ENCODE results near the gene NEUROD1.

The NEUROD1 gene

DNA sequence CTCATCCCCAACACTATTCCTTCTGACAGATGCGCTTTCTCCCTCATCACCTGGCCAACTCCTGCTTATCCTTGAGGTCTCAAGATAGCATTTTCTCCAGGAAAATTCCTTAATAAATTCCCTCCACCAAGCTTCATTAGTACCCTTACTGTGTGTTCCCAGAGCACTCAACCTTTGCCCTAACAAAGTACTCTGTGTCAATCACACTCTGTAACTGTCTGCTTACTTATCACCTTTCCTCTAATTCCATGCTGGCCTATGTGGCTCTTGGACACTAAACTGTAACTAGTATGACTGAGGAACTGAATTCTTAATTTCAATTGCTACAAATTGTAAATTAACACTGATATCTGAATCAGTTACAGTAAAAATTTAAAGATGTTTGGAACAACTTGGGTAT is 17.9 kb upstream of the NEUROD1 start:
- Histone ChIP-seq H3K4me1 (ENCODE audit: control insufficient read depth, insufficient read depth, low read length) (no peaks in the 10 kb centered on the region), H3K4me3 (ENCODE audit: low read depth, low read length) (no peak overlapping the region), H3K9me3 (ENCODE audit: control insufficient read depth, insufficient read depth, low read depth, low read length) (no peaks in the 10 kb centered on the region), H3K27ac (ENCODE audit: extremely low read depth, low read depth, low read length) (no peak overlapping the region), H3K36me3 (ENCODE audit: control insufficient read depth in 2 of 2, insufficient read depth in 1 of 2, low read length in 2 of 2) (no peaks in the 10 kb centered on the region)
- ChIA-PET CTCF (no interaction called here), POLR2A (no interaction called here)
- no peak for TF ChIP-seq ZNF19 (tag by site-specific recombination; IDR thresholded peaks at IDR 0.05; ENCODE audit: low read depth)
- TF ChIP-seq ZNF747 (tag by site-specific recombination; IDR thresholded peaks at IDR 0.05), result no peak
- TF ChIP-seq ZNF341 (tag by site-specific recombination; IDR thresholded peaks at IDR 0.05; ENCODE audit: low read depth), result no peak
- TF ChIP-seq, protein P1, sequence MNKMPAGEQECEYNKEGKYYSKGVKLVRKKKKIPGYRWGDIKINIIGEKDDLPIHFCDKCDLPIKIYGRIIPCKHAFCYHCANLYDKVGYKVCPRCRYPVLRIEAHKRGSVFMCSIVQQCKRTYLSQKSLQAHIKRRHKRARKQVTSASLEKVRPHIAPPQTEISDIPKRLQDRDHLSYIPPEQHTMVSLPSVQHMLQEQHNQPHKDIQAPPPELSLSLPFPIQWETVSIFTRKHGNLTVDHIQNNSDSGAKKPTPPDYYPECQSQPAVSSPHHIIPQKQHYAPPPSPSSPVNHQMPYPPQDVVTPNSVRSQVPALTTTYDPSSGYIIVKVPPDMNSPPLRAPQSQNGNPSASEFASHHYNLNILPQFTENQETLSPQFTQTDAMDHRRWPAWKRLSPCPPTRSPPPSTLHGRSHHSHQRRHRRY (tag by site-specific recombination; IDR thresholded peaks at IDR 0.05), result no peak
- TF ChIP-seq ZNF121 (tag by site-specific recombination; IDR thresholded peaks at IDR 0.05), result no peak
- TF ChIP-seq PRDM1 (tag by site-specific recombination; IDR thresholded peaks at IDR 0.05), result no peak
- TF ChIP-seq ZNF510 (tag by site-specific recombination; IDR thresholded peaks at IDR 0.05; ENCODE audit: insufficient replicate concordance), result no peak
- no peak for TF ChIP-seq ZNF16 (tag by site-specific recombination; IDR thresholded peaks at IDR 0.05; ENCODE audit: low read depth)
- TF ChIP-seq ZNF155 (tag by site-specific recombination; IDR thresholded peaks at IDR 0.05), result no peak

DNA sequence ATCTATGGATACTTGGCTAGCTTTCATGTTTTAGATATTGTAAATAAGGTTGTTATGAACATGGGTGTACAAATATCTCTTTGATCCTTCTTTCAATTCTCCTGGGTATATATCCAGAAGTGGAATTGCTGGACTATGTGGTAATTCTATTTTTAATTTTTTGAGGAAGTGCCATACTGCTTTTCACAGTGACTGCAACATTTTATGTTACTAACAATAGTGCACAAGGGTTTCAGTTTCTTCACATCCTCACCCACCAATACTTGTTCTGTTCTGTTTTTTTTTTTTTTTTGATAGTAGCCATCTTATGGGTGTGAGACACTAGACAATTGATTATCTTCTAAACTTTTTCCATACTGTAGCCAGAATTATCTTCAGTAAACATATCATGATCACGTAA is 17.3 kb upstream of the NEUROD1 start:
- Histone ChIP-seq H3K4me3 (ENCODE audit: low read depth, low read length) (no peak overlapping the region), H3K27ac (ENCODE audit: extremely low read depth, low read depth, low read length) (no peak overlapping the region), H3K36me3 (ENCODE audit: control insufficient read depth in 2 of 2, insufficient read depth in 1 of 2, low read length in 2 of 2) (no peaks in the 10 kb centered on the region), H3K4me1 (ENCODE audit: control insufficient read depth, insufficient read depth, low read length) (no peaks in the 10 kb centered on the region), H3K9me3 (ENCODE audit: control insufficient read depth, insufficient read depth, low read depth, low read length) (no peaks in the 10 kb centered on the region)
- CTCF ChIA-PET, result interaction anchor here (1.4 kb wide), 1 partner anchor 124 kb away, joined by 3 read pairs; no protein-coding TSS in a partner anchor
- POLR2A ChIA-PET, result no interaction called here
- TF ChIP-seq, protein P2, sequence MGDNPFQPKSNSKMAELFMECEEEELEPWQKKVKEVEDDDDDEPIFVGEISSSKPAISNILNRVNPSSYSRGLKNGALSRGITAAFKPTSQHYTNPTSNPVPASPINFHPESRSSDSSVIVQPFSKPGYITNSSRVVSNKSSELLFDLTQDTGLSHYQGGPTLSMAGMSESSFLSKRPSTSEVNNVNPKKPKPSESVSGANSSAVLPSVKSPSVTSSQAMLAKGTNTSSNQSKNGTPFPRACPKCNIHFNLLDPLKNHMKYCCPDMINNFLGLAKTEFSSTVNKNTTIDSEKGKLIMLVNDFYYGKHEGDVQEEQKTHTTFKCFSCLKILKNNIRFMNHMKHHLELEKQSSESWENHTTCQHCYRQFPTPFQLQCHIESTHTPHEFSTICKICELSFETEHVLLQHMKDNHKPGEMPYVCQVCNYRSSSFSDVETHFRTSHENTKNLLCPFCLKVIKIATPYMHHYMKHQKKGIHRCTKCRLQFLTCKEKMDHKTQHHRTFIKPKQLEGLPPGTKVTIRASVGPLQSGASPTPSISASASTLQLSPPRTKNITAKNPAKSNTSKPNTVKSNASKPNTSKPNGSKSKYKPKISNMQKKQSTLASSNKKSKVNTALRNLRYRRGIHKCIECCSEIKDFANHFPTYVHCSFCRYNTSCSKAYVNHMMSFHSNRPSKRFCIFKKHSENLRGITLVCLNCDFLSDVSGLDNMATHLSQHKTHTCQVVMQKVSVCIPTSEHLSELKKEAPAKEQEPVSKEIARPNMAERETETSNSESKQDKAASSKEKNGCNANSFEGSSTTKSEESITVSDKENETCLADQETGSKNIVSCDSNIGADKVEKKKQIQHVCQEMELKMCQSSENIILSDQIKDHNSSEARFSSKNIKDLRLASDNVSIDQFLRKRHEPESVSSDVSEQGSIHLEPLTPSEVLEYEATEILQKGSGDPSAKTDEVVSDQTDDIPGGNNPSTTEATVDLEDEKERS (tag by site-specific recombination; IDR thresholded peaks at IDR 0.05), result no peak
- TF ChIP-seq, protein P3, sequence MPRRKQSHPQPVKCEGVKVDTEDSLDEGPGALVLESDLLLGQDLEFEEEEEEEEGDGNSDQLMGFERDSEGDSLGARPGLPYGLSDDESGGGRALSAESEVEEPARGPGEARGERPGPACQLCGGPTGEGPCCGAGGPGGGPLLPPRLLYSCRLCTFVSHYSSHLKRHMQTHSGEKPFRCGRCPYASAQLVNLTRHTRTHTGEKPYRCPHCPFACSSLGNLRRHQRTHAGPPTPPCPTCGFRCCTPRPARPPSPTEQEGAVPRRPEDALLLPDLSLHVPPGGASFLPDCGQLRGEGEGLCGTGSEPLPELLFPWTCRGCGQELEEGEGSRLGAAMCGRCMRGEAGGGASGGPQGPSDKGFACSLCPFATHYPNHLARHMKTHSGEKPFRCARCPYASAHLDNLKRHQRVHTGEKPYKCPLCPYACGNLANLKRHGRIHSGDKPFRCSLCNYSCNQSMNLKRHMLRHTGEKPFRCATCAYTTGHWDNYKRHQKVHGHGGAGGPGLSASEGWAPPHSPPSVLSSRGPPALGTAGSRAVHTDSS (tag by site-specific recombination; IDR thresholded peaks at IDR 0.05), result no peak
- TF ChIP-seq ZNF184 (tag by site-specific recombination; IDR thresholded peaks at IDR 0.05), result no peak
- TF ChIP-seq ZNF223 (tag by site-specific recombination; IDR thresholded peaks at IDR 0.05), result no peak

DNA sequence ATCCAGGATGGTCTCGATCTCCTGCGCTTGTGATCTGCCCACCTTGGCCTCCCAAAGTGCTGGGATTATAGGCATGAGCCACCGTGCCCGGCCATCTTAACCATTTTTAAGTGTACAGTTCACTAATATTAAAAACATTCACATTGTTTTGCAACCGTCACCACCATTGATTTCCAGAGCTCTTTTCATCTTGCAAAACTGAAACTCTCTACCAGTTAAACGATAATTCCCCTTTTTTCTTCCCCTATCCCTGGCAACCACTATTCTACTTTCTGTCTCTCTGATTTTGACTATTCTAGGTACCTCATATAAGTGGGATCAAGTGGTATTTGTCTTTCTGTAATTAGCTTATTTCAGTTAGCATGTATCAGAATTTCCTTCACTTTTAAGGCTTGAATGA is 16.8 kb upstream of the NEUROD1 start:
- CTCF ChIA-PET, result interaction anchor here (1.4 kb wide), 1 partner anchor 123 kb away, joined by 3 read pairs; no protein-coding TSS in a partner anchor
- TF ChIP-seq KLF16 (tag by site-specific recombination; IDR thresholded peaks at IDR 0.05) (no peak), ZNF157 (tag by site-specific recombination; IDR thresholded peaks at IDR 0.05) (no peak), ZBTB8A (tag by site-specific recombination; IDR thresholded peaks at IDR 0.05) (no peak), BCL11B (tag by site-specific recombination; IDR thresholded peaks at IDR 0.05; ENCODE audit: low read depth) (no peak), ZNF623 (tag by site-specific recombination; IDR thresholded peaks at IDR 0.05) (no peak), SP2 (tag by site-specific recombination; IDR thresholded peaks at IDR 0.05) (no peak)
- TF ChIP-seq, protein P4, sequence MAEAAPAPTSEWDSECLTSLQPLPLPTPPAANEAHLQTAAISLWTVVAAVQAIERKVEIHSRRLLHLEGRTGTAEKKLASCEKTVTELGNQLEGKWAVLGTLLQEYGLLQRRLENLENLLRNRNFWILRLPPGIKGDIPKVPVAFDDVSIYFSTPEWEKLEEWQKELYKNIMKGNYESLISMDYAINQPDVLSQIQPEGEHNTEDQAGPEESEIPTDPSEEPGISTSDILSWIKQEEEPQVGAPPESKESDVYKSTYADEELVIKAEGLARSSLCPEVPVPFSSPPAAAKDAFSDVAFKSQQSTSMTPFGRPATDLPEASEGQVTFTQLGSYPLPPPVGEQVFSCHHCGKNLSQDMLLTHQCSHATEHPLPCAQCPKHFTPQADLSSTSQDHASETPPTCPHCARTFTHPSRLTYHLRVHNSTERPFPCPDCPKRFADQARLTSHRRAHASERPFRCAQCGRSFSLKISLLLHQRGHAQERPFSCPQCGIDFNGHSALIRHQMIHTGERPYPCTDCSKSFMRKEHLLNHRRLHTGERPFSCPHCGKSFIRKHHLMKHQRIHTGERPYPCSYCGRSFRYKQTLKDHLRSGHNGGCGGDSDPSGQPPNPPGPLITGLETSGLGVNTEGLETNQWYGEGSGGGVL (tag by site-specific recombination; IDR thresholded peaks at IDR 0.05), result no peak
- TF ChIP-seq, protein P5, sequence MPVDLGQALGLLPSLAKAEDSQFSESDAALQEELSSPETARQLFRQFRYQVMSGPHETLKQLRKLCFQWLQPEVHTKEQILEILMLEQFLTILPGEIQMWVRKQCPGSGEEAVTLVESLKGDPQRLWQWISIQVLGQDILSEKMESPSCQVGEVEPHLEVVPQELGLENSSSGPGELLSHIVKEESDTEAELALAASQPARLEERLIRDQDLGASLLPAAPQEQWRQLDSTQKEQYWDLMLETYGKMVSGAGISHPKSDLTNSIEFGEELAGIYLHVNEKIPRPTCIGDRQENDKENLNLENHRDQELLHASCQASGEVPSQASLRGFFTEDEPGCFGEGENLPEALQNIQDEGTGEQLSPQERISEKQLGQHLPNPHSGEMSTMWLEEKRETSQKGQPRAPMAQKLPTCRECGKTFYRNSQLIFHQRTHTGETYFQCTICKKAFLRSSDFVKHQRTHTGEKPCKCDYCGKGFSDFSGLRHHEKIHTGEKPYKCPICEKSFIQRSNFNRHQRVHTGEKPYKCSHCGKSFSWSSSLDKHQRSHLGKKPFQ (tag by site-specific recombination; IDR thresholded peaks at IDR 0.05), result no peak
- TF ChIP-seq, protein P6, sequence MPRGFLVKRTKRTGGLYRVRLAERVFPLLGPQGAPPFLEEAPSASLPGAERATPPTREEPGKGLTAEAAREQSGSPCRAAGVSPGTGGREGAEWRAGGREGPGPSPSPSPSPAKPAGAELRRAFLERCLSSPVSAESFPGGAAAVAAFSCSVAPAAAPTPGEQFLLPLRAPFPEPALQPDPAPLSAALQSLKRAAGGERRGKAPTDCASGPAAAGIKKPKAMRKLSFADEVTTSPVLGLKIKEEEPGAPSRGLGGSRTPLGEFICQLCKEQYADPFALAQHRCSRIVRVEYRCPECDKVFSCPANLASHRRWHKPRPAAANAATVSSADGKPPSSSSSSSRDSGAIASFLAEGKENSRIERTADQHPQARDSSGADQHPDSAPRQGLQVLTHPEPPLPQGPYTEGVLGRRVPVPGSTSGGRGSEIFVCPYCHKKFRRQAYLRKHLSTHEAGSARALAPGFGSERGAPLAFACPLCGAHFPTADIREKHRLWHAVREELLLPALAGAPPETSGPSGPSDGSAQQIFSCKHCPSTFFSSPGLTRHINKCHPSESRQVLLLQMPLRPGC (tag by site-specific recombination; IDR thresholded peaks at IDR 0.05), result no peak

More for the DNA sequence above, 16.8 kb upstream of the NEUROD1 start:
- H3K36me3 ChIP-seq (ENCODE audit: control insufficient read depth in 2 of 2, insufficient read depth in 1 of 2, low read length in 2 of 2), result no peaks in the 10 kb centered on the region
- POLR2A ChIA-PET, result no interaction called here
- no peak overlapping the region for H3K27ac ChIP-seq (ENCODE audit: extremely low read depth, low read depth, low read length)
- no peaks in the 10 kb centered on the region for H3K9me3 ChIP-seq (ENCODE audit: control insufficient read depth, insufficient read depth, low read depth, low read length)
- no peaks in the 10 kb centered on the region for H3K4me1 ChIP-seq (ENCODE audit: control insufficient read depth, insufficient read depth, low read length)
- H3K4me3 ChIP-seq (ENCODE audit: low read depth, low read length), result no peak overlapping the region
